ENCODE measurements around the gene ZFYVE1.
"Not testable (repeated sequence)": the region's sequence is repeated elsewhere in the genome, so short reads cannot be mapped to it uniquely, and the experiment has no call there.

Gene ZFYVE1

DNA sequence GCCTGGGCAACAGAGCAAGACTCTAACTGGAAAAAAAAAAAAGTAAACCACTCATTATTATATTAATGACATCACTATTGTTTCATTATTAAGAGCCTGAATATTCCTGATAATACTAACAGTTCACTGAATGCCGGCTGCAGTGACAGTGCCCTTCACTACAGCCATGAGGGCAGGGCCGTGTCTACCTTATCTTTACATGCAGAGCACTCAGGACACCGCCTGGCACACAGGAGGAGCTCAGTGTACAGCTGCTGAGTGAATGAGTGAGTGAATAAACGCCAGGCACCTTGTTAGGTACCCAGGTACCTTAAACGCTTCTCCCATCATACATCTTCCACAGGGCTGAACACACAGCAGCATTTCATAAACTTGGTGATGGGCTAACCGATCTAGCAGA is 23.2 kb downstream of the ZFYVE1 start:
- no peak for DNase-seq

- DNase-seq: no peak
Observed at GRCh38 chr14:73000073-73000472, 26.8 kb downstream of the ZFYVE1 start.

DNA sequence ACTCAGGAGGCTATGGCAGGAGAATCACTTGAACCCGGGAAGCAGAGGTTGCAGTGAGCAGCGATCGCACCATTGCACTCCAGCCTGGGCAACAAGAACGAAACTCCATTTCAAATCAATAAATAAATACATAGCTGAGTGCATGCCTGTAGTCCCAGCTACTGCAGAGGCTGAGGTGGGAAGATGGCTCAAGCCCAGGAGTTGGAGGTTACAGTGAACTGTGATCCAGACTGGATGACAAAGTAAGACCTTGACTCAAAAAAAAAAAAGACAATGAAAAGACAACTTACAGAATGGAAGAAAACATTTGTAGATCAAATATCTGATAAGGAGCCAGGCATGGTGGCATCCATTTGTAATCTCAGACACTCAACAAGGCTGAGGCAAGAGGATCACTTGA is 27.6 kb downstream of the ZFYVE1 start:
- no peak for DNase-seq

DNA sequence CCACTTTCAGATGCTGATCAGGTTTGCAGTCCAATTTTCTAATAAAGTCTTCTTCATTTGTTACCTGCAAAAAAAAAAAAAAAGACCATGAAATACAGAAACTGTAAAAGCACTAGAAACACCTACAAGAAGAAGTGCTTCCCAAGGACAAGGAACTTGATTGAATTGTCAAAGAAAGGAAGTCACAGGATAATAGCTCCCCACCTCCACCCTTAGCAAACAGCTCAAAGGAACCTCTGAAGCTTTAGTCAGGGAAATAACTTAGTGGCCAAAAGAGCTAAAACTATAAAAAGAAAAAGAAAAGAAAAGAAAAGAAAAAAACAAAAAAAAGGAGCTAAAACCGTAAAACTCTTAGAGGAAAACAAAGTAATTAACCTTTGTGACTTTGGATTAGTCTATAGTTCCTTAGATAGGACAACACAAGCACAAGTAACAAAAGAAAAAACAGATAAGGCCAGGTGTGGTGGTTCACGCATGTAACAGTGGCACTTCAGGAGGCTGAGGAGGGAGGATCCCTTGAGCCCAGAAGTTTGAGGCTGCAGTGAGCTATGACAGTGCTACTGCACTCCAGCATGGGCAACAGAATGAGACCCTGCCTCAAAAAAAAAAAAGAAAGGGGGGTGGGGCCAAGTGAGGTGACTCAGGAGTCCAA is 28.5 kb downstream of the ZFYVE1 start:
- DNase-seq: no peak

- no peak for DNase-seq
Observed at GRCh38 chr14:72996916-72997315, 30.0 kb downstream of the ZFYVE1 start.

DNA sequence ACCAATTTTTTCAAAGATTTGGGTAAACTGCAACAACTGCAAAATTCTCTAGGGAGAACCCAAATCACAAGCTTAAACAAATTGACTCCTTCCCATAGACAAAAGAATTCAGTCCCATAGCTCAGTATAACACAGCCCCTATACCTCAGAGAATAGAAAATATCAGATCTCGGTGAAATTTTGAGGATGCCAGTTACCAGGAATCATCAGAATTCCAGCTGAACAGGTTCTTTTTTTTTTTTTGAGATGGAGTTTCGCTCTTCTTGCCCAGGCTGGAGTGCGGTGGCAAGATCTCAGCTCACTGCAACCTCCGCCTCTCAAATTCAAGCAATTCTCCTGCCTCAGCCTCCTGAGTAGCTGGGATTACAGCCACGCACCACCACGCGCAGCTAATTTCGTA is 36.7 kb downstream of the ZFYVE1 start:
- no peak for DNase-seq

GRCh38 chr14:72986857-72987256 is 40.0 kb downstream of the ZFYVE1 start:
- DNase-seq: no peak

GRCh38 chr14:72986214-72986613 is 40.7 kb downstream of the ZFYVE1 start:
- no peak for DNase-seq

DNA sequence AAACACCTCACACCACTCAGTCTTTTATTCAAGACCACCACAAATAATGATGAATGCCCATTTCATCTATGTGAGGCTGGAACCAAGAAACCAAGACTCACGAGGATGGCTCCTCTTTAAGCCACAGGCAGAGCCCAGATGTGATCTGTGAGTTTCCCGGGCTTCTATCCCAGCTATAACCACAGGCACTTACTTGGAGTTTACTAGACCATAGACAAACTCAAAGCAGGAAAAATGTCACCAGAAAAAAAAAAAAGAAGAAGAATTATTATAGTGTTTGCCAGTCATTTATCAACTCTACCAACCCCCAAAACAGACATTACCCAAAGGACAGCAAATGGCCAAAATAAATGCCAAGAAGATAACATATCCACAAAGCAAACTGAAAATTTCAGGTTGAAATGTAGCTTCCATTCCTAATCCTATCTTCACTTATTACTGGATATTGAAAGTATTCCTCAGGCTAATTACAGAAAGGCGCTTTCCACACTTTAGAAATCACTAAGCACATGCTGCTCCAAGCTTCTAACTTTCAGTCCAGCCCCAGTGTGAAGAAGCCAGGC is 44.7 kb downstream of the ZFYVE1 start:
- DNase-seq: no peak

DNA sequence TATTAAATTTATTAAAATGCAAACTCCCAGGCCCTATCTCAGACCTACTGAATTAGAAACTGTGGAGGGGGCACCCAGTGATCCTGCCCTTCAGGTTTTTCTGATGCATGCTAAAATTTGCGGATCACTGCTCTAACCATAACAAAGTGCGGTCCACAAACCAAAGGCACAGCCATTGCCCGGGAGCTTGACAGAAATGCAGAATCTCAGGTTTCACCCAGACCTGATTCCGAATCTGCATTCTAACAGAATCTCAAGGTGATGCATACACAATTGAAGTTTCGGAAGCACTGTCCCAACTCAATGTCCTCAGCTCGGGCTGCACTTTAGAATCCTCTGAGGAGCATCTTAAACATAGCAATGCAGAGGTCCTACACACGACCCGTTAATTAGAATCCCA is 46.0 kb downstream of the ZFYVE1 start:
- no peak for DNase-seq

DNA sequence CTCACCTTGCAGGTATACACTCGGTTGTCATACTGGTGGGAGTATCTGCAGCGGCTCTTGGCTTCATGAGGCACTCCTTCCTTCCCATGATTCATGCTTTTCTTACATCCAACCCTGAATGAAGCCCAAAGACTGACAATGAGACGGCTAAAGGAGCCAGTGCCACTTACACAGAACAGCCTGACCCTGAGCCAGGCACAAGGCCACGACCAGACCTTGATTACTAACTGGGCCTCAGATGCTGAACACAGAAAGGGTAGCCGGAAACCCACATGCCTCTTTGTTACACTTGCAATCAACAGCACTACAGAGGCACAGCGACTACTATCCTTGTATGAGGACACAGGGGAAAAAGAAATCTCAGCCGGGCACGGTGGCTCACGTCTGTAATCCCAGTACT is 48.0 kb downstream of the ZFYVE1 start:
- DNase-seq: no peak

GRCh38 chr14:72975770-72976169 is 51.1 kb downstream of the ZFYVE1 start:
- DNase-seq: no peak

DNA sequence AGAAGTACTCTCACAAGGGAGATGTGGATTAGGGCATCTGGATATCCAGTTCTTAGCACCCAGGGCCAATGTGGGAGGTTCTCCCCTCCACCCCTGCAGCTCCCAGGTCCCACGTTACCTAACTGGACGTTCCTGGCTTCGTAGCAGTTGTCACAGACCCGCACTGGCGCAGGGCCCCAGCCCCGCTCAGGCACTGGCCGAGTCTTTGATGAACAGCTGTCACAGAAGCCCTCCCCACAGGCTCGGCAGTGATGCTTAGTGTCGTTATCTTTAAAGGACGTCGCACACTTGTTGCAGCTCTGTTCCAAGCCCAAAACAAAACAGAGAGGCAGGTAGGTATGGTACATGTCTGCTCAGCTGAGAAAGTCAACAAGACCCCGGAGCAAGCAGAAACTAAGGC is 52.2 kb downstream of the ZFYVE1 start:
- DNase-seq: no peak

GRCh38 chr14:72970824-72971434 is 56.0 kb downstream of the ZFYVE1 start:
- no peak for DNase-seq

- no peak for DNase-seq
Observed at GRCh38 chr14:72970058-72970630, 56.8 kb downstream of the ZFYVE1 start.

GRCh38 chr14:72968316-72968715 is 58.6 kb downstream of the ZFYVE1 start:
- no peak for DNase-seq

DNA sequence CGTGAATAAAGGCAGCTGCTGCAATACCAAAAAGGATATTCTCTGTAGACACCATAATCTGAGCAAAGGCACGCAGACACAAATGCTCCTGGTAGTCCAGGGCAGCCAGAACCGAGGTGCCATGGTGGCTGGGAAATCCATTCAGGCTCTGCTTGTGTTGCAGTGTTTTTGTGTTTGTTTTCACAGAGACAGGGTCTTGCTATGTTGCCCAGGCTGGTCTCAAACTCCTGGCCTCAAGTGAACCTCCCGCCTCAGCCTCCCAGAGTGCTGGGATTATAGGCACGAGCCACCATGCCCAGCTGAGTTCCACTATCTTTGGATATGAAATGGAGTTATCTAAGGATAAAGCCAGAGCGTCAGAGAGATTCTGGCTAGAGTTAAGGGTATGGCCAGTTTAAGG is 60.9 kb downstream of the ZFYVE1 start:
- no peak for DNase-seq

DNA sequence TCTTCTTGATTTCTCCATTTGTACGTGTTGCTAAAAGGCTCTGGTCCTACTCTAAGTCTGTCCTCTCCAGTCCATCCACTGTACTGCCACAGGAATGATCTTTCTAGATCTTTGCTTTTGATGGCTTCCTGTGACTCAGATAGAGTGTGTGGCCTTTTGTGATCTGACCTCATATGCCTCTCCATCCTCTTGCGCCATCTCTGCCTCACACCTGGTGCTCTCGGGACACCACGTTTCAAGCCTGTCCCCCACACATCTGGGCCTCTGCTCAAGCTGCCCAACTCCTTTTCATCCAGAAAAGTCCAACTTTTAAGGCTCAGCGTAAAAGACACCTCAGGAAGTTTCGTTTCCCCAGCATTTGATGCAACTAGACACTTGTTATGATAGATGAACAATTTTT is 61.7 kb downstream of the ZFYVE1 start:
- no peak for DNase-seq

- no peak for DNase-seq
Observed at GRCh38 chr14:72962829-72963312, 64.0 kb downstream of the ZFYVE1 start.

DNA sequence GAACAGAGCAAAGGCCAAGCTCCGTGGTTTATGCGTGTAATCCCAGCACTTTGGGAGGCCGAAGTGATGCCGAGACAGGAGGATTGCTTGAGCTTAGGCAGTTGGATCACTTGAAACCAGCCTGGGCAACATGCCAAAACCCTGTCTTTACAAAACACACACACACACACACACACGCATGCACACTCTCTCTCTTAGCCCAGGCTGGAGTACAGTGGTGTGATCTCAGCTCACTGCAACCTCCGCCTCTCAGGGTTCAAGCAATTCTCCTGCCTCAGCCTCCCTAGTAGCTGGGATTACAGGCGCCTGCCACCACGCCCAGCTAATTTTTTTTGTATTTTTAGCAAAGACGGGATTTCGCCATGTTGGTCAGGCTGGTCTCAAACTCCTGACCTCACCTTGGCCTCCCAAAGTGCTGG is 64.6 kb downstream of the ZFYVE1 start:
- not testable (repeated sequence) for DNase-seq

DNA sequence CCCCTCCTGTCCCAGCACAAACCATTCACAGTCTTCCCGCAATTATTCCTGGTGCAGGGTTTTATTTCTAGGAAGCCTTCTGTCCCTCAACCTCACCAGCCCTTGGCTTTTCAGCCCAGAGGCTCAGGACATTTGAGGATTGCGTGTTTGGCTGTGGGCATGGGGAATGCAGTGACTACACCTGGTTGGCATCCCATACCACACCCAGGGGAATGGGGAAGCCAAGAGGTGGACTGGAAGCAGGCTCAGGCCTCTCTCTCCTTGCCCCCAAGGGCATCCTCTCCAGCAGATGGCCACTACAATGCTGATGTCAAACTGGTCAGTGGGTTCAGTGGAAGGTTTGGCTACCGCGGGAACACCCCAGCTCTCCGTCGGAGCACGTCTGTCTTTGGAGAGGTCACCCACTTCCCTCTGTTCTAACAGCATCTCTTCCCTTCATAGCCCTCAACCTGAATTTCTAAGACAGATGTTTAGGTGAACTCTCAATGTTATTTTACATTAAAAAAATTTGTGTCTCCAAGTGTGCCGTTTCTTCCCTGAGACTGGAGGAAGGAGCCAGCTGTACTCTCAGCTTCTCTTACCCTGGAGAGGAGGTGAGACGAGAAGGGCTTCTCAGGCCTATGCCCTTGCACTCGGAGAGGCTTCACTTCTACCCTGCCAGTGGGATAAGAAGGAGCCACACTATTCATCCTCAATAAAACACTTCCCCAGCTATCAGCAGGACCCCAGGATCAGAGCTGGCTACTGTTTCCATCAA is 65.1 kb downstream of the ZFYVE1 start:
- DNase-seq: no peak

DNA sequence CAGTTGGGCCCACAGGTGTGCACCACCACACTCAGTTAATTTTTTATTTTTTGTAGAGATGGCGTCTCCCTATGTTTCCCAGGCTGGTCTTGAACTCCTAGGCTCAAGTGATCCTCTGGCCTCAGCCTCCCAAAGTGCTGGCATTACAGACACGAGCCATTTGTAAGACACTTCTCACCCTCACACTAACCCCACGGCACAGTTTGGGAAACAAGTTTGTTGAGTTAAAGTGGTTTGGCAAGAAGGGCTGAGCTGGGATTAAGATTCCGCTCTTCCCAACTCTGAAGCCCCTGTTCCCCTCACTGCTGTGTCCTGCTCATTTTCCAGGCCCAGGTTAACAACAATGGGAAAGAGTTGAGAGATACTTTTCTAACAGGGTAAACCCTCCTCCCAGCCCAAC is 65.9 kb downstream of the ZFYVE1 start:
- DNase-seq: not testable (repeated sequence)

- no peak for DNase-seq
Observed at GRCh38 chr14:72958548-72958947, 68.4 kb downstream of the ZFYVE1 start.
